Cortex of kidney (tissue), 1 donor: ENCODE measurements around the gene ZFC3H1.
"Not testable (repeated sequence)": the region's sequence is repeated elsewhere in the genome, so short reads cannot be mapped to it uniquely, and the experiment has no call there.

Source experiments
- DNase-seq: peaks from one replicate; lab custom pipeline; 2025; lab: John Stamatoyannopoulos, UW

ZFC3H1 gene

DNA sequence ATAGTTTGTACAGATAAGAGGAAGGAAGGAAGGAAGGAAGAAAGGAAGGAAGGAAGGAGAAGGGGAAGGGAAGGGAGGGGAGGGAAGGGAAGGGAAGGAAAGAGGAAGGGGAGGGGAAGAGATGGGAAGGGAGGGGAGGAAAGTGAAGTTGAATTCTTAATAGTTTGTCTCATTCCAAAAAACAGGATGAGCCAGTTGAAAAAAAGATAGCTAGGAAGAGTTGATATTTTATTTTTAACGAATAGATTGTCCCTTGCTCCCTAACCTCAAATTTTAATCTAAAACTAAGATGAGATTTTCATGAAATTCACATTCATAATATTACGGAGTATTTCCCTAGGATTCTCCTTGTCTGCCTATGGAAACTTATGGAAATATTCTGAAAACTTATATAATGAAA, 80.7 kb downstream of the ZFC3H1 start:
- no peak for DNase-seq

DNA sequence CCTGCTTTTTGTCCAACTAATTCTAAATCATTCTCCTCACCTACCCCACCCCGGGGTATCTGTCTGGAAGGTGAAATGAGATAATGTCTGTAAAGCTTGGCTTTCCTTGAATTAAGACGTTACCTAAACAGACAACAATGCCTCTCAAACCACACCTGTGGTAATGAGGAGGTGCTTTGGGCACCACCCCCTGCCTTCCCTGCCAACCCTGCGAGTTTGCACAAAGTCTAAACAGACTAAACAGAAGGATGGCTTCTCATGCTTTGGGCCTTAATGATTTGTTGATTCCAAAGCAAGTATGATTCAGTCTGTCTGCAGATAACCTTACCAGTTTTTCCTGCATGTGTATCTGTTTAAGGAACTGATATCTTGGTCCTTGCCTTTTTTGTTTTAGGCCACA, 82.4 kb downstream of the ZFC3H1 start:
- DNase-seq = no peak

DNA sequence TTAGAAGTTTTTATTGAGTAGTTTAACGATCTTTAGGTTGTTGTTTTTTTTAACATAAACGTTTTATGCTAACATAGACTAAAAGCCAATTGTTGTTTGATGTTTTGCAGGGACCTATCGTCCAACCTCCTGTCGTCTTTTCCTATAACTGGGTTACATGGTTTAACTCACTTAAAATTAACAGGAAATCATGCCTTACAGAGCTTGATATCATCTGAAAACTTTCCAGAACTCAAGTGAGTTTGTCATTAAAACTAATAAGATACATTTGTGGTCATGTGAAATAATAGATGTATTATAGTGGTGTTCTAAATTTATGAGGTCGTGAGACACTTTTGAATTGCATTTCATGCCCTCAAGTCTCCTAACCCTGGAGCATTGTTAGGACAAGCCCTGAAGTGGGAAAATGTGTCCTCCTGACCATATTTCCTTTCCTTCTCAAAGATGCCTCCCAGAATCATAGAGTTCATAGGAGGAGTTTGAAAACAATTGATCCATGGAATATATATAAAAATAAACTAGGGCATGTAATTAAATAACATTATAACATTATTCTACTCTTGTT, 84.9 kb downstream of the ZFC3H1 start:
- DNase-seq = no peak

DNA sequence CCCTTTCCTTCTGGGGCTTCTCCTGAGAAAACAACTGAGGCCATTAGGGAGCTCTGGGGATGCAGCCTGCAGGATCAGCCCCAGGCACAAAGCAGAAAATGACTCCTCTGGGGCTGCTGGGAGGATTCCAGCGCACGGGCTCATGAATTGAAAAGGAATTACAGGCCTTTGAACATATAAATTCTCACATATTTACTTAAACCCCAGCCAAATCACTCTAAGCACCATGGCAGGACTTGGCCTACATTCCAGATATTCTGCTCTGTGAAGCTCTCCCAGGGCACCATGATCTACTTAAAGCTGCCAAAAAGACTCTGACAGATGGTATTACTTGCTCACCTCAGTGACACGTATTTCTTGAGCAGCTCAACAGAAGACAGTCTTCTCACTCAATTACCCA, 87.2 kb downstream of the ZFC3H1 start:
- no peak for DNase-seq

DNA sequence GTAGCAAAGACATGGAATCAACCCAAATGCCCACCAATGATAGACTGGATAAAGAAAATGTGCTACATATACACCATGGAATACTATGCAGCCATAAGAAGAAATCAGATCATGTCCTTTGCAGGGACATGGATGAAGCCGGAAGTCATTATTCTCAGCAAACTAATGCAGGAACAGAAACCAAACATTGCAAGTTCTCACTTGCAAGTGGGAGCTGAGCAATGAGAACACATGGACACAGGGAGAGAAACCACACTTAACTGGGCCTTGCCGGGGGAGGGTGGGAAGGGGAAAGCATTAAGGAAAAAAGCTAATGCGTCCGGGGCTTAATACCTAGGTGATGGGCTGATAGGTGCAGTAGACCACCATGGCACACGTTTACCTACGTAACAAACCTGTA, 93.8 kb downstream of the ZFC3H1 start:
- not testable (repeated sequence) for DNase-seq

DNA sequence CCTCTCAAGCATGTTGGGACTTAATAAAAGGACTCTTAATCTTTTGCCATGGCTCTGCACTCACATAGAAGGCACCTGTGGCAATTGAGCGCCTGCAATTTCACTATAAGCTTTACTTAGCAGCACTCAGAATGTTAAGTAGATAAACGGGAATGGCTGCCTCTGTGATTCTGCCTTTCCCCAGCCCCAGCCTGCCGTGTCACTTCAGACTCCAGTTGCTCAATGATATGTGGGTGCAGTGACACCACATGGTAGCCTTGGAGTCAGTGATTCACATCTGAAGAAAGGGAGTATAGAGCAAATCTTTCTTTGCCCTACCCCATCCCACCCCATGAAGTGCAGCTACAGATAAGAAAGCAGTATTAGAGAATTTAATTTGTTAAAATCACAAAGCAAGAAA, 96.1 kb downstream of the ZFC3H1 start:
- DNase-seq = no peak

DNA sequence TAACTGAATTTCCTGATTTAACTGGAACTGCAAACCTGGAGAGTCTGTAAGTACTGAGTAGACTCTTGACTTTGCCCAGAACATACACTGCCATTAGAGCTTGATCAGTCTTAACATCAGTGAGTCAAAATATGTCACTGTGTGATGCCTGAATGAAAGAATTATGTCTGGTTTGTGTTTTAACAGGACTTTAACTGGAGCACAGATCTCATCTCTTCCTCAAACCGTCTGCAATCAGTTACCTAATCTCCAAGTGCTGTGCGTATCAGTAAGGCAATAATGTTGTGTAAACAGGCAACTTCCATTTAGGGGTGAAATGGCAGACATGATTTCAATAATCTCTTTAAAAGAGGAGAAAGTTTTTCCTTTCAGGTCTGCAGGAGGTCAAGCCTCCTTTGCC, 97.0 kb downstream of the ZFC3H1 start:
- no peak for DNase-seq

DNA sequence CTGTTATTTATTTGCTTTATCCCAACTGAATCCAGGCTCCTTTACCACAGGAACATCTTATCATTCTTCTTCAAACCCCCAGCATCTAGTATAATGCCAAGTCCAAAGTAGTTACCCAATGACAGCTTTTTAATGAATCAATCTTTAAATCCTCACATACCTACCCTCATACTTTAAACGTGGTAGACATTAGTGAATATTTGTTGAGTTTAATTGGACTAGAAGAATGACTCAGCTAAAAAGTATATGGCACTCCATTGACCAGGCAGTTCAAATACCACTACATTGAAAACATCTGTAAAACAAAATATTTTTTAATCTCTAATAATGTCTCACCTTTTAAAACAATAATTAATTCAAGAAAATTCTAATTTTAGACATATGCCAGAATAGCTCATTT, 98.1 kb downstream of the ZFC3H1 start:
- DNase-seq = no peak

DNA sequence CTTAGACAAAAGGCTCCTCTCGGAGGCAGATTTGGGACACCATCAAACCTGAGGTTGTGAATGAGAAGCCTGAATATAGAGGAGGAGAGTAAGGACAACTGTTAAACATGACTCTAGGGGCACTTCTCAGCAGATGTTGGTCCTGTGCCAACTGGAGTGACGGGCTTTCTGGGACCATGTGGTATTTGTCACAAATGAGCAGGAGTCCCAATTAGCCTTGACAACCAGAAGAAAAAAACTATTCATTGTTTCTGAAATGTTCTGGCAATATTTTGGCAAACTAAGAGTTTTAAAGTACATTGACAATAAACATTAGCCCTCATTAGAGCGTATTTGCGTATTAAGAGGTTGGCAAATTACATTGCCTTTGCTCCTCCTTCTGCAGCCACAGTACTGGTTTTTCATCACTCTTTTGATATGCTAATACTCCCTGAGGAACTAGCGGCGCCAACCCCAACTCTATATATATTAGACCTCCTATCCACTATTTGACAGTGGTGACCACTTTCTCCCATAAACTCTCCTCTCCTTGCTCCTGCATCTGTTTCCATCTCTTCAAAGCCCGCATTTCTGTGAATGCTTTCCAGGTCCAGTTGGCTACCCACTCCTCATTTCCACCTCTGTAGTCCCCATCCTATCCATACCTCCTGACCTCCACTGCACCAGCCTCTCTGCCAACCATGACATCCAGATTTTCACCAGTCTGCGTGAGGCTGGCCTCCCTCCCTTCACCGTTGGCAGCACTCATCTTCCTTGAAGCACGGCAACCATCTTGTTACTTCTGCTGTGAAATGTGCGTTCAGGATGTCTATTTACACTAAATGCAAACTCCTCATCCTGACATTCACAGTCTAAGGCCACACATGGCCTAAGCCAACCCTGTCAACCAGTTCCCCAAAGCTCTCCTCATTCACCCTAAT, 100.7 kb downstream of the ZFC3H1 start:
- DNase-seq = no peak
